HCT116 (cell line): ENCODE measurements around the gene TFDP1. TPM values are rescaled to one million over a fixed set of nuclear protein-coding genes. Genes with fewer than 3 reads are reported as not detected.

Experiments
- ATAC-seq: fragments of 200-7000 bp; cut with Tn5 transposase; 2 replicates; pipeline ENCODE4 v1.9.1; 2020; ENCODE audit warnings: mild to moderate bottlenecking, moderate library complexity
- BruUV-seq: library from RNA; stranded (reverse); fragments of 400-500 nt; replicated peaks from 2 replicates; lab custom pipeline; 2021; lab: Mats Ljungman, UMichigan
- CTCF ChIA-PET: fragments of 300-600 bp; sonication (Branson Sonifier 250); formaldehyde crosslinking; loops from one replicate; lab custom pipeline; 2021; ENCODE audit warnings: antibody characterized with exemption; lab: Charles Lee
- POLR2A ChIA-PET: fragments of 300-600, 350-600 bp; sonication (Branson Sonifier 250); formaldehyde crosslinking; loops from one replicate; lab custom pipeline; 2021; ENCODE audit warnings: antibody characterized with exemption; lab: Charles Lee
- RAD21 ChIA-PET, 2 experiments: fragments of 300-600 bp; sonication (Branson Sonifier 250); formaldehyde crosslinking; loops; one replicate each; lab custom pipeline; 2023; ENCODE audit warnings: low total read pairs in 2 of 2; ENCODE audit not compliant: uncharacterized antibody in 2 of 2, unreplicated experiment in 2 of 2, low non-redundant PET in 1 of 2; lab: Charles Lee
- DNase-seq: peaks from one replicate; pipeline ENCODE4 v3.0.0-alpha.2; 2010; ENCODE audit warnings: low read depth, low spot score
- H2AFZ ChIP-seq: fragments of 200-600 bp; shearing (Covaris generic), sonication (generic); 2 replicates; pipeline ENCODE4 v1.6.1; 2017; ENCODE audit warnings: low read depth, mixed run types, mixed read lengths, antibody characterized with exemption, low read length; ENCODE audit not compliant: poor library complexity, severe bottlenecking
- H3K27ac ChIP-seq: 2 replicates; pipeline ENCODE4 v1.5.1; 2012; ENCODE audit warnings: low read depth, low read length
- H3K27me3 ChIP-seq: fragments of 200-600 bp; sonication (generic); 2 replicates; pipeline ENCODE4 v1.6.1; 2016; ENCODE audit warnings: mixed run types, low read length, mixed read lengths; ENCODE audit not compliant: insufficient read depth
- H3K36me3 ChIP-seq, 2 experiments: fragments of 200-500 bp in 1 of 2; fragments of 200-600 bp in 1 of 2; sonication (Bioruptor generic) in 1 of 2; sonication (generic) in 1 of 2; 2 replicates each; pipeline versions ENCODE4 v1.5.1 to v1.6.1; 2014 to 2016; ENCODE audit warnings: low read length in 2 of 2, inconsistent platforms in 1 of 2, mixed read lengths in 1 of 2, mixed run types in 1 of 2; ENCODE audit not compliant: insufficient read depth in 2 of 2, control insufficient read depth in 1 of 2
- H3K4me1 ChIP-seq, 2 experiments: fragments of 200-600 bp in 1 of 2; sonication (generic) in 1 of 2; 2 replicates each; pipeline versions ENCODE4 v1.5.1 to v1.6.1; 2012 to 2017; ENCODE audit warnings: low read length in 2 of 2, inconsistent platforms in 1 of 2, mild to moderate bottlenecking in 1 of 2, mixed read lengths in 1 of 2, mixed run types in 1 of 2, moderate library complexity in 1 of 2; ENCODE audit not compliant: insufficient read depth in 2 of 2, control insufficient read depth in 1 of 2
- H3K4me2 ChIP-seq: fragments of 200-600 bp; sonication (generic); 2 replicates; pipeline ENCODE4 v1.6.1; 2017; ENCODE audit warnings: mixed run types, low read length, mixed read lengths
- H3K4me3 ChIP-seq, 2 experiments: fragments of 200-600 bp in 1 of 2; sonication (generic) in 1 of 2; replicated peaks in 1 of 2; 2 replicates each; pipeline ENCODE4 v1.5.1; 2011 to 2016; ENCODE audit warnings: low read length in 2 of 2, control low read depth in 1 of 2, low read depth in 1 of 2, mild to moderate bottlenecking in 1 of 2, mixed read lengths in 1 of 2, mixed run types in 1 of 2
- H3K79me2 ChIP-seq: fragments of 200-600 bp; sonication (generic); 2 replicates; pipeline ENCODE4 v1.6.1; 2017; ENCODE audit warnings: mild to moderate bottlenecking, mixed run types, low read length, moderate library complexity, mixed read lengths; ENCODE audit not compliant: insufficient read depth
- H3K9ac ChIP-seq: fragments of 200-600 bp; sonication (generic); 2 replicates; pipeline ENCODE4 v1.6.1; 2016; ENCODE audit warnings: low read length, mixed read lengths
- H3K9me2 ChIP-seq: fragments of 200-600 bp; sonication (generic), shearing (Covaris generic); 2 replicates; pipeline ENCODE4 v1.6.1; 2017; ENCODE audit warnings: mixed run types, mild to moderate bottlenecking, moderate library complexity; ENCODE audit not compliant: insufficient read depth
- H3K9me3 ChIP-seq, 2 experiments: fragments of 200-500 bp in 1 of 2; fragments of 200-600 bp in 1 of 2; sonication (Bioruptor generic) in 1 of 2; sonication (generic) in 1 of 2; 2 replicates each; pipeline ENCODE4 v1.6.1; 2014 to 2017; ENCODE audit warnings: low read length in 2 of 2, mixed read lengths in 2 of 2, inconsistent platforms in 1 of 2, low read depth in 1 of 2, mild to moderate bottlenecking in 1 of 2, mixed run types in 1 of 2, moderate library complexity in 1 of 2; ENCODE audit not compliant: control insufficient read depth in 1 of 2, insufficient read depth in 1 of 2
- H4K20me1 ChIP-seq: fragments of 200-600 bp; sonication (generic), shearing (Covaris generic); 2 replicates; pipeline ENCODE4 v1.6.1; 2017; ENCODE audit warnings: mixed run types, mild to moderate bottlenecking, moderate library complexity; ENCODE audit not compliant: insufficient read depth
- CTCF ChIP-seq, 3 experiments: fragments of 200-600 bp in 1 of 3; sonication (generic) in 1 of 3; IDR thresholded peaks in 2 of 3; conservative IDR thresholded peaks in 1 of 3; 2 replicates each; pipeline ENCODE4 v1.5.1; 2012 to 2017; ENCODE audit warnings: low read depth in 2 of 3, low read length in 2 of 3, antibody characterized with exemption in 1 of 3, borderline replicate concordance in 1 of 3, control low read depth in 1 of 3, mild to moderate bottlenecking in 1 of 3, mixed read lengths in 1 of 3, mixed run types in 1 of 3, moderate library complexity in 1 of 3; ENCODE audit not compliant: insufficient read depth in 1 of 3
- EGR1 ChIP-seq: IDR thresholded peaks from 2 replicates; pipeline ENCODE4 v1.6.1; 2012; ENCODE audit warnings: low read depth
- ELF1 ChIP-seq: IDR thresholded peaks from 2 replicates; pipeline ENCODE4 v1.6.1; 2012; ENCODE audit warnings: low read depth, borderline replicate concordance
- EZH2phosphoT487 ChIP-seq: fragments of 200-600 bp; IDR thresholded peaks from 2 replicates; pipeline ENCODE4 v1.6.1; 2018; ENCODE audit warnings: antibody characterized with exemption, borderline replicate concordance
- FOSL1 ChIP-seq: IDR thresholded peaks from 2 replicates; pipeline ENCODE4 v1.6.1; 2012; ENCODE audit warnings: low read depth
- JUND ChIP-seq: IDR thresholded peaks from 2 replicates; pipeline ENCODE4 v1.6.1; 2012
- MAX ChIP-seq: IDR thresholded peaks from 2 replicates; pipeline ENCODE4 v1.6.1; 2012
- POLR2A ChIP-seq: IDR thresholded peaks from 2 replicates; pipeline ENCODE4 v1.7.0; 2011; ENCODE audit warnings: borderline replicate concordance; ENCODE audit not compliant: insufficient read depth, insufficient read length; ENCODE audit errors: extremely low read depth
- POLR2AphosphoS5 ChIP-seq: IDR thresholded peaks from 2 replicates; pipeline ENCODE4 v1.6.1; 2011; ENCODE audit warnings: mild to moderate bottlenecking, low read depth, low read length, moderate library complexity
- RAD21 ChIP-seq: IDR thresholded peaks from 2 replicates; pipeline ENCODE4 v1.6.1; 2012; ENCODE audit warnings: low read depth, mild to moderate bottlenecking
- REST ChIP-seq: IDR thresholded peaks from 2 replicates; pipeline ENCODE4 v1.6.1; 2012; ENCODE audit warnings: low read depth
- SP1 ChIP-seq: IDR thresholded peaks from 2 replicates; pipeline ENCODE4 v1.6.1; 2012; ENCODE audit warnings: low read depth
- SRF ChIP-seq: IDR thresholded peaks from 2 replicates; pipeline ENCODE4 v1.6.1; 2012; ENCODE audit warnings: low read depth
- TCF7L2 ChIP-seq: IDR thresholded peaks from 2 replicates; pipeline ENCODE4 v1.7.0; 2011; ENCODE audit warnings: borderline replicate concordance, inconsistent platforms; ENCODE audit not compliant: insufficient read depth, insufficient read length; ENCODE audit errors: extremely low read depth
- YY1 ChIP-seq: IDR thresholded peaks from 2 replicates; pipeline ENCODE4 v1.6.1; 2011; ENCODE audit warnings: low read length, low read depth, moderate library complexity, mild to moderate bottlenecking; ENCODE audit not compliant: insufficient replicate concordance; ENCODE audit errors: extremely low read depth
- ZFX ChIP-seq: fragments of 450-650 bp; IDR thresholded peaks from 2 replicates; pipeline ENCODE4 v1.6.1; 2017
- ZNF274 ChIP-seq: fragments of 200-500 bp; sonication (Bioruptor generic); IDR thresholded peaks from 2 replicates; pipeline ENCODE4 v1.6.1; 2014; ENCODE audit warnings: mild to moderate bottlenecking, low read depth, low read length, inconsistent platforms
- intact Hi-C: fragments of 100-400 bp; cut with micrococcal nuclease; formaldehyde crosslinking; loops from 2 replicates; pipeline ENCODE4 v1.10.0; 2022
- total RNA-seq: library from RNA; stranded (reverse); gene quantifications from one replicate; pipeline ENCODE4 v1.2.1, GENCODE V29; 2021; ENCODE audit not compliant: unreplicated experiment

The TFDP1 gene
- total RNA-seq, 1 experiment from 2014 or later: 169 TPM

- DNase-seq: no peak
- Histone ChIP-seq H3K27ac (no peak overlapping the region), H4K20me1 (peaks cover 6% of the 10 kb centered on the region; the same call in 1 of the 2 replicates), H3K9ac (no peak overlapping the region), H3K9me2 (no peaks in the 10 kb centered on the region), H3K4me1 (no peaks in the 10 kb centered on the region), H3K9me3 (no peaks in the 10 kb centered on the region), H3K4me3 (no peak overlapping the region), H2AFZ (no peak overlapping the region), H3K79me2 (peaks cover 81% of the 10 kb centered on the region), H3K36me3 (peaks cover 21 to 67% of the 10 kb centered on the region in 2 experiments), H3K4me2 (no peak overlapping the region), H3K27me3 (no peaks in the 10 kb centered on the region)
- no peak for ATAC-seq
- POLR2A ChIA-PET: no interaction called here
- CTCF ChIA-PET: no interaction called here
- intact Hi-C loops: no loop called here
- TF ChIP-seq RAD21 (no peak), EZH2phosphoT487 (no peak)
- no TSS peak for BruUV-seq
- RAD21 ChIA-PET: no interaction called here
Observed at GRCh38 chr13:113630296-113630695, 45.7 kb downstream of the TFDP1 start.

- H3K9me2 ChIP-seq: no peaks in the 10 kb centered on the region
- POLR2A ChIA-PET: no interaction called here
- H3K4me2 ChIP-seq: no peak overlapping the region
- BruUV-seq: no TSS peak
- H3K27me3 ChIP-seq: no peaks in the 10 kb centered on the region
- DNase-seq (no peak), ATAC-seq (no peak)
- H2AFZ ChIP-seq: no peak overlapping the region
- no peaks in the 10 kb centered on the region for H3K9me3 ChIP-seq
- CTCF ChIA-PET: no interaction called here
- peaks cover 6% of the 10 kb centered on the region; the same call in 1 of the 2 replicates for H4K20me1 ChIP-seq
- intact Hi-C loops: no loop called here
- no peak overlapping the region for H3K27ac ChIP-seq
- H3K4me3 ChIP-seq: no peak overlapping the region
- RAD21 ChIA-PET: no interaction called here
- no peak overlapping the region for H3K9ac ChIP-seq
- H3K36me3 ChIP-seq: peaks cover 21 to 69% of the 10 kb centered on the region in 2 experiments
- H3K4me1 ChIP-seq: no peaks in the 10 kb centered on the region
- peaks cover 77% of the 10 kb centered on the region for H3K79me2 ChIP-seq
- TF ChIP-seq SRF: no peak
- TF ChIP-seq MAX: no peak
- TF ChIP-seq ELF1: no peak
- TF ChIP-seq CTCF (IDR thresholded peaks at IDR 0.05 in 2 of 3, conservative IDR thresholded peaks at IDR 0.05 in 1 of 3; ENCODE audit: borderline replicate concordance in 1 of 3, insufficient read depth in 1 of 3, low read depth in 2 of 3, low read length in 2 of 3): no peak
- TF ChIP-seq JUND: no peak
- TF ChIP-seq ZNF274: no peak
- no peak for TF ChIP-seq EZH2phosphoT487
- TF ChIP-seq POLR2A: no peak
- no peak for TF ChIP-seq SP1
- TF ChIP-seq FOSL1: no peak
- no peak for TF ChIP-seq POLR2AphosphoS5
- TF ChIP-seq RAD21: no peak
- no peak for TF ChIP-seq EGR1
- no peak for TF ChIP-seq REST
- TF ChIP-seq YY1: no peak
- no peak for TF ChIP-seq ZFX
- TF ChIP-seq TCF7L2: no peak
Observed at GRCh38 chr13:113630804-113631203, 46.3 kb downstream of the TFDP1 start.
